Keratinocyte (primary cell): ENCODE measurements around the gene ITGB8. TPM values are rescaled to one million over a fixed set of nuclear protein-coding genes. Genes with fewer than 3 reads are reported as not detected.

Experiments
- DNase-seq: peaks from one replicate; pipeline ENCODE4 v3.0.0-alpha.2; 2011; ENCODE audit warnings: low read depth, missing footprints, low spot score
- FAIRE-seq: peaks from 2 replicates; lab custom pipeline; 2011; peaks lifted over from hg19 to GRCh38; lab: Jason Lieb, UNC
- H2AFZ ChIP-seq: 2 replicates; pipeline ENCODE4 v1.6.0; 2012; ENCODE audit warnings: low read length, control low read depth, inconsistent platforms; ENCODE audit not compliant: control insufficient read depth
- H3K27ac ChIP-seq: 2 replicates; pipeline ENCODE4 v1.5.1; 2011; ENCODE audit warnings: low read length; ENCODE audit not compliant: control insufficient read depth, insufficient read depth
- H3K27me3 ChIP-seq: 3 replicates; pipeline ENCODE4 v1.6.0; 2011; ENCODE audit warnings: low read length; ENCODE audit not compliant: control insufficient read depth, insufficient read depth; ENCODE audit errors: extremely low read depth
- H3K36me3 ChIP-seq, 2 experiments: 2 replicates in 1 of 2; 3 replicates in 1 of 2; pipeline ENCODE4 v1.5.1; 2011; ENCODE audit warnings: low read length in 2 of 2, mild to moderate bottlenecking in 1 of 2; ENCODE audit not compliant: control insufficient read depth in 2 of 2, insufficient read depth in 2 of 2; ENCODE audit errors: extremely low read depth in 1 of 2
- H3K4me1 ChIP-seq: 3 replicates; pipeline ENCODE4 v1.5.1; 2011; ENCODE audit warnings: low read length; ENCODE audit not compliant: control insufficient read depth, insufficient read depth; ENCODE audit errors: extremely low read depth
- H3K4me2 ChIP-seq: 3 replicates; pipeline ENCODE4 v1.6.0; 2011; ENCODE audit warnings: low read depth, low read length; ENCODE audit not compliant: control insufficient read depth, insufficient read depth; ENCODE audit errors: extremely low read depth
- H3K4me3 ChIP-seq, 3 experiments: fragments of 200-600 bp in 1 of 3; sonication (generic) in 1 of 3; 2 replicates in 2 of 3; 3 replicates in 1 of 3; pipeline ENCODE4 v1.5.1; 2011 to 2016; ENCODE audit warnings: low read length in 3 of 3, mild to moderate bottlenecking in 3 of 3, control low read depth in 2 of 3, inconsistent platforms in 1 of 3, low read depth in 1 of 3, mixed read lengths in 1 of 3, mixed run types in 1 of 3, moderate library complexity in 1 of 3; ENCODE audit not compliant: control insufficient read depth in 2 of 3, insufficient read depth in 2 of 3; ENCODE audit errors: extremely low read depth in 1 of 3
- H3K79me2 ChIP-seq: 2 replicates; pipeline ENCODE4 v1.6.0; 2012; ENCODE audit warnings: low read length; ENCODE audit not compliant: control insufficient read depth, insufficient read depth
- H3K9ac ChIP-seq: 3 replicates; pipeline ENCODE4 v1.6.0; 2011; ENCODE audit warnings: low read length; ENCODE audit not compliant: control insufficient read depth, insufficient read depth; ENCODE audit errors: extremely low read depth
- H3K9me1 ChIP-seq: 3 replicates; pipeline ENCODE4 v1.6.0; 2011; ENCODE audit warnings: low read length; ENCODE audit not compliant: control insufficient read depth, insufficient read depth; ENCODE audit errors: extremely low read depth
- H3K9me3 ChIP-seq: 2 replicates; pipeline ENCODE4 v1.5.1; 2012; ENCODE audit warnings: low read depth, low read length; ENCODE audit not compliant: control insufficient read depth
- H4K20me1 ChIP-seq: 3 replicates; pipeline ENCODE4 v1.6.0; 2011; ENCODE audit warnings: low read length; ENCODE audit not compliant: control insufficient read depth, insufficient read depth; ENCODE audit errors: extremely low read depth
- CTCF ChIP-seq, 3 experiments: IDR thresholded peaks in 1 of 3; conservative IDR thresholded peaks in 1 of 3; optimal IDR thresholded peaks in 1 of 3; 2 replicates in 2 of 3; 3 replicates in 1 of 3; pipeline versions ENCODE3 to v1.5.1; 2011; ENCODE audit warnings: low read length in 3 of 3, mild to moderate bottlenecking in 3 of 3, moderate library complexity in 2 of 3, control low read depth in 1 of 3, inconsistent platforms in 1 of 3; ENCODE audit not compliant: insufficient read depth in 2 of 3; ENCODE audit errors: extremely low read depth in 1 of 3
- EZH2 ChIP-seq: IDR thresholded peaks from one replicate; pipeline ENCODE4 v1.6.1; 2012; ENCODE audit warnings: inconsistent platforms, mild to moderate bottlenecking, low read length, moderate library complexity
- dilution Hi-C: fragments of 300-500 bp; cut with MboI; formaldehyde crosslinking; loops from one replicate; pipeline ENCODE4 v1.7.0; 2020; ENCODE audit warnings: low sequenced_read_pairs; ENCODE audit not compliant: extremely low pct_ligation_motif_present
- polyA plus RNA-seq, 5 experiments: library from polyadenylated mRNA; depleted of rRNA in 3 of 5; stranded (reverse) in 3 of 5; stranded (forward) in 1 of 5; unstranded in 1 of 5; fragments of >200 nt; gene quantifications; 1 replicate in 1 of 5; 2 replicates in 3 of 5; 3 replicates in 1 of 5; pipeline versions ENCODE4 v1.2.1 to v1.2.3, GENCODE V29; 2011 to 2012; ENCODE audit warnings: missing spikeins in 2 of 5, low read depth in 1 of 5, low replicate concordance in 1 of 5

Gene ITGB8
- polyA plus RNA-seq, 1 donor (not counting 4 experiments of a cell fraction or from before 2014, with no cell fraction given), result 10.9 TPM

DNA sequence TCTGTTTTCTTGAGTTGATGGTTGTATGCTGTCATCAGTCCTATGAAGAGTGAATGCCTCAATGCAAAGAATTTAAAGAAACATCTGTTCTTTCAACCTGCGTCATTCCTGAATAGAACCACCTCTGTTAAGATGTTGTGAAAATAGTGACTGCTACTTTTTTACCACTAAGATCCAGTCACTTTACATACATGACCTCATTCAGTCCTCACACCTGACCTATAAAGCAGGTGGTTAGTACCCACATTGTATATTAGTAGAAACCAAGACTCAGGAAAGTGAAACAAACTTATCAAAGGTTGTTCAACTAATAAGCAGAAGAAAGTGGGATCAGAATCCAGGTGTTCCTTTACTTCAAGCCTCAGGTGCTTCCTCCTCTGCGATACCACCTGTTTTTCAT lies 64.8 kb downstream of the ITGB8 start:
- Histone ChIP-seq H3K9ac (no peak overlapping the region), H3K9me3 (no peaks in the 10 kb centered on the region), H3K27ac (peak overlapping the region; percentile 58), H2AFZ (no peak overlapping the region), H4K20me1 (no peaks in the 10 kb centered on the region), H3K4me3 (no peak overlapping the region), H3K9me1 (no peaks in the 10 kb centered on the region), H3K36me3 (peaks cover 9 to 11% of the 10 kb centered on the region in 2 experiments), H3K4me1 (peaks cover 17% of the 10 kb centered on the region), H3K79me2 (no peaks in the 10 kb centered on the region), H3K4me2 (no peak overlapping the region), H3K27me3 (no peaks in the 10 kb centered on the region)
- dilution Hi-C loops, result no loop called here
- TF ChIP-seq CTCF (optimal IDR thresholded peaks at IDR 0.05 in 1 of 3, IDR thresholded peaks at IDR 0.05 in 1 of 3, conservative IDR thresholded peaks at IDR 0.05 in 1 of 3; ENCODE audit: extremely low read depth in 1 of 3, insufficient read depth in 2 of 3, low read length in 3 of 3) (no peak), EZH2 (no peak)
- no peak for FAIRE-seq
- DNase-seq, result no peak

DNA sequence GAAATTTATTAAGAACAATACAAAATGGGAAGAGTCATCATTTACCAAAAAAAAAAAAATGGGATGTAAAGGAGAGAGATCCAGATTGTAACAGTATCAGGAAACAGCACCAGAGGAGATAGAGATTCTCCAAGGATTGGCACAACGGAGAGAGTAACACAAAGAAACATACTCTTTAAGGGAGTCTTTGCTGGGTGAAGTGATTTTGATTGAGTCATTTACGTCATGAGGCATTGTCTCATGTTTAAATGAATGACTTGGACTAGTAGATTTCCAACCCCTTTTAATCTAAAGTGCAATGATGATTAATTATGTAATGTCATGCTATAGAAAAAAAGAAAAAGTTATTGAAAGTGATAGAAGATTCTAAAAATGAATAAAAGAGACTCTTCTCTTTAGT lies 68.8 kb downstream of the ITGB8 start:
- DNase-seq (no peak), FAIRE-seq (no peak)
- Histone ChIP-seq H3K79me2 (no peaks in the 10 kb centered on the region), H2AFZ (no peak overlapping the region), H3K9me1 (no peaks in the 10 kb centered on the region), H3K9me3 (no peaks in the 10 kb centered on the region), H3K9ac (no peak overlapping the region), H4K20me1 (no peaks in the 10 kb centered on the region), H3K27me3 (no peaks in the 10 kb centered on the region), H3K4me2 (no peak overlapping the region), H3K27ac (no peak overlapping the region), H3K4me1 (peaks cover 9% of the 10 kb centered on the region), H3K4me3 (no peak overlapping the region), H3K36me3 (peaks cover 7 to 8% of the 10 kb centered on the region in 2 experiments)
- TF ChIP-seq CTCF (optimal IDR thresholded peaks at IDR 0.05 in 1 of 3, IDR thresholded peaks at IDR 0.05 in 1 of 3, conservative IDR thresholded peaks at IDR 0.05 in 1 of 3; ENCODE audit: extremely low read depth in 1 of 3, insufficient read depth in 2 of 3, low read length in 3 of 3) (no peak), EZH2 (no peak)
- dilution Hi-C loops, result no loop called here
